Glomerular visceral epithelial cell (primary cell): Measurements from ENCODE around the gene RALGPS1.

Experiments used
- DNase-seq: peaks from one replicate; pipeline ENCODE4 v3.0.0-alpha.2; 2016; ENCODE audit errors: extremely low spot score

RALGPS1 gene

GRCh38 chr9:127223810-127224177 is 309.2 kb downstream of the RALGPS1 start:
- no peak for DNase-seq

- peak; percentile 89 for DNase-seq
These were observed 309.7 kb downstream of the RALGPS1 start for GRCh38 chr9:127224178-127224882.

GRCh38 chr9:127224883-127225739 is 310.5 kb downstream of the RALGPS1 start:
- peak; percentile 95 for DNase-seq

GRCh38 chr9:127225801-127226625 is 311.4 kb downstream of the RALGPS1 start:
- peak; percentile 39 for DNase-seq

- no peak for DNase-seq
These were observed 315.3 kb downstream of the RALGPS1 start for GRCh38 chr9:127229691-127230417.

- no peak for DNase-seq
These were observed 317.1 kb downstream of the RALGPS1 start for GRCh38 chr9:127231666-127232065.

GRCh38 chr9:127232833-127233549 is 318.4 kb downstream of the RALGPS1 start:
- DNase-seq: no peak

- DNase-seq: no peak
These were observed 319.0 kb downstream of the RALGPS1 start for GRCh38 chr9:127233550-127233949.

- DNase-seq: no peak
These were observed 319.4 kb downstream of the RALGPS1 start for GRCh38 chr9:127233989-127234388.

GRCh38 chr9:127237801-127238200 is 323.2 kb downstream of the RALGPS1 start:
- DNase-seq: no peak

- DNase-seq: no peak
These were observed 326.8 kb downstream of the RALGPS1 start for GRCh38 chr9:127241354-127241753.

- peak; percentile 94 for DNase-seq
These were observed 330.3 kb downstream of the RALGPS1 start for GRCh38 chr9:127244609-127245601.

- DNase-seq: no peak
These were observed 331.1 kb downstream of the RALGPS1 start for GRCh38 chr9:127245637-127246164.

- DNase-seq: no peak
These were observed 333.7 kb downstream of the RALGPS1 start for GRCh38 chr9:127248241-127248640.

GRCh38 chr9:127249877-127250276 is 335.3 kb downstream of the RALGPS1 start:
- no peak for DNase-seq

GRCh38 chr9:127250896-127251391 is 336.4 kb downstream of the RALGPS1 start:
- DNase-seq: no peak

- DNase-seq: no peak
These were observed 338.1 kb downstream of the RALGPS1 start for GRCh38 chr9:127252410-127253318.

GRCh38 chr9:127253446-127253845 is 338.9 kb downstream of the RALGPS1 start:
- DNase-seq: no peak
